HepG2 (cell line): Measurements from ENCODE around the gene GGA1.

Source experiments
- CREM ChIP-seq, 2 experiments: sonication (generic) in 1 of 2; formaldehyde crosslinking in 1 of 2; IDR thresholded peaks; 2 replicates each; pipeline versions ENCODE4 v1.4.0 to v1.6.1; 2016 to 2020; ENCODE audit warnings: antibody characterized with exemption in 1 of 2, mild to moderate bottlenecking in 1 of 2, missing genetic modification reagents in 1 of 2
- EP300 ChIP-seq, 3 experiments: sonication (generic) in 1 of 3; formaldehyde crosslinking in 1 of 3; IDR thresholded peaks; 2 replicates each; pipeline versions ENCODE4 v1.5.1 to v1.6.1; 2011 to 2020; ENCODE audit warnings: low read depth in 2 of 3, low read length in 2 of 3, borderline replicate concordance in 1 of 3, improper control_type of control experiment in 1 of 3, mild to moderate bottlenecking in 1 of 3, missing genetic modification reagents in 1 of 3, moderate library complexity in 1 of 3
- JDP2 ChIP-seq: sonication (generic); formaldehyde crosslinking; IDR thresholded peaks from 2 replicates; pipeline ENCODE4 v1.8.1; 2022; ENCODE audit warnings: missing genetic modification reagents, borderline replicate concordance
- NFIC ChIP-seq: IDR thresholded peaks from 2 replicates; pipeline ENCODE4 v1.6.1; 2012; ENCODE audit warnings: mild to moderate bottlenecking, low read length, inconsistent platforms
- POLR2AphosphoS2 ChIP-seq: IDR thresholded peaks from 2 replicates; pipeline ENCODE4 v1.6.1; 2011; ENCODE audit warnings: low read depth, low read length, improper control_type of control experiment
- SMC3 ChIP-seq: IDR thresholded peaks from 2 replicates; pipeline ENCODE4 v1.6.1; 2011; ENCODE audit warnings: low read length, improper control_type of control experiment
- TBL1XR1 ChIP-seq: fragments of 150-350 bp; IDR thresholded peaks from 2 replicates; pipeline ENCODE4 v1.6.1; 2014; ENCODE audit warnings: borderline replicate concordance, low read length; ENCODE audit not compliant: partially characterized antibody
- TF ChIP-seq, protein P1 (sequence below): sonication (generic); formaldehyde crosslinking; IDR thresholded peaks from 2 replicates; pipeline ENCODE4 v1.5.0; 2020; ENCODE audit warnings: mild to moderate bottlenecking, missing genetic modification reagents, moderate library complexity
- TF ChIP-seq, protein P2 (sequence below), 2 experiments: sonication (generic) in 1 of 2; formaldehyde crosslinking in 1 of 2; IDR thresholded peaks; 2 replicates each; pipeline versions ENCODE4 v1.5.1 to v1.6.1; 2011 to 2020; ENCODE audit warnings: borderline replicate concordance in 1 of 2, low read depth in 1 of 2, low read length in 1 of 2, mild to moderate bottlenecking in 1 of 2, missing genetic modification reagents in 1 of 2, moderate library complexity in 1 of 2
- TF ChIP-seq, protein P3 (sequence below): sonication (generic); formaldehyde crosslinking; IDR thresholded peaks from 2 replicates; pipeline ENCODE4 v1.4.0; 2020; ENCODE audit warnings: mild to moderate bottlenecking, missing genetic modification reagents, borderline replicate concordance
- TF ChIP-seq, protein P4 (sequence below): sonication (generic); formaldehyde crosslinking; IDR thresholded peaks from 2 replicates; pipeline ENCODE4 v1.4.0; 2020; ENCODE audit warnings: missing genetic modification reagents
- TF ChIP-seq, protein P5 (sequence below): sonication (generic); formaldehyde crosslinking; conservative IDR thresholded peaks from 2 replicates; pipeline ENCODE4 v1.4.0; 2020; ENCODE audit warnings: missing genetic modification reagents
- TF ChIP-seq, protein P6 (sequence below): sonication (generic); formaldehyde crosslinking; IDR thresholded peaks from 2 replicates; pipeline ENCODE4 v1.5.1; 2020; ENCODE audit warnings: mild to moderate bottlenecking, missing genetic modification reagents
- TF ChIP-seq, protein P7 (sequence below): sonication (generic); formaldehyde crosslinking; IDR thresholded peaks from 2 replicates; pipeline ENCODE4 v1.4.0; 2020; ENCODE audit warnings: low read depth, missing genetic modification reagents

DNA sequence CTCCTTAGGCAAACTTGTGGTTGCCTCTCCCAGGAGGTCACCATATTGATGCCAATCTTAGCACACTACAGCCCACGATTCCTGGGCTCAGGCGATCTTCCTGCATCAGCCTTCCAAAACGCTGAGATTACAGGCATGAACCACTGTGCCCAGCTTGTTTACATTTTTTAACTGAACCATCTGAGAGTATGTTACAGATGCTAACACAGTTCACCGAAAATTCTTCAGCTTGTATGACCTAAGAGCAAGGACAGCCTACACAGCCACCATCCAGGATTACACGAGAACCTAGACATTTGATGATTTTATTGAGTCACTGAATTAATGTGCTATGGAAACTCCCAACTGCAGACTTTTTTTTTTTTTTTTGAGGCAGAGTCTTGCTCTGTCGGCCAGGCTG is 61.0 kb downstream of the GGA1 start:
- no peak for TF ChIP-seq JDP2 (CRISPR knock-in tag)
- TF ChIP-seq, protein P1, sequence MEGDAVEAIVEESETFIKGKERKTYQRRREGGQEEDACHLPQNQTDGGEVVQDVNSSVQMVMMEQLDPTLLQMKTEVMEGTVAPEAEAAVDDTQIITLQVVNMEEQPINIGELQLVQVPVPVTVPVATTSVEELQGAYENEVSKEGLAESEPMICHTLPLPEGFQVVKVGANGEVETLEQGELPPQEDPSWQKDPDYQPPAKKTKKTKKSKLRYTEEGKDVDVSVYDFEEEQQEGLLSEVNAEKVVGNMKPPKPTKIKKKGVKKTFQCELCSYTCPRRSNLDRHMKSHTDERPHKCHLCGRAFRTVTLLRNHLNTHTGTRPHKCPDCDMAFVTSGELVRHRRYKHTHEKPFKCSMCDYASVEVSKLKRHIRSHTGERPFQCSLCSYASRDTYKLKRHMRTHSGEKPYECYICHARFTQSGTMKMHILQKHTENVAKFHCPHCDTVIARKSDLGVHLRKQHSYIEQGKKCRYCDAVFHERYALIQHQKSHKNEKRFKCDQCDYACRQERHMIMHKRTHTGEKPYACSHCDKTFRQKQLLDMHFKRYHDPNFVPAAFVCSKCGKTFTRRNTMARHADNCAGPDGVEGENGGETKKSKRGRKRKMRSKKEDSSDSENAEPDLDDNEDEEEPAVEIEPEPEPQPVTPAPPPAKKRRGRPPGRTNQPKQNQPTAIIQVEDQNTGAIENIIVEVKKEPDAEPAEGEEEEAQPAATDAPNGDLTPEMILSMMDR (CRISPR knock-in tag), result no peak
- TF ChIP-seq CREM (IDR thresholded peaks at IDR 0.05), result no peak
- no peak for TF ChIP-seq CREM (CRISPR knock-in tag; IDR thresholded peaks at IDR 0.05)
- TF ChIP-seq NFIC, result no peak
- no peak for TF ChIP-seq EP300 (IDR thresholded peaks at IDR 0.05; ENCODE audit: low read depth in 2 of 2, low read length in 2 of 2)
- no peak for TF ChIP-seq EP300 (CRISPR knock-in tag; IDR thresholded peaks at IDR 0.05; ENCODE audit: borderline replicate concordance)
- TF ChIP-seq, protein P2, sequence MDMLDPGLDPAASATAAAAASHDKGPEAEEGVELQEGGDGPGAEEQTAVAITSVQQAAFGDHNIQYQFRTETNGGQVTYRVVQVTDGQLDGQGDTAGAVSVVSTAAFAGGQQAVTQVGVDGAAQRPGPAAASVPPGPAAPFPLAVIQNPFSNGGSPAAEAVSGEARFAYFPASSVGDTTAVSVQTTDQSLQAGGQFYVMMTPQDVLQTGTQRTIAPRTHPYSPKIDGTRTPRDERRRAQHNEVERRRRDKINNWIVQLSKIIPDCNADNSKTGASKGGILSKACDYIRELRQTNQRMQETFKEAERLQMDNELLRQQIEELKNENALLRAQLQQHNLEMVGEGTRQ (IDR thresholded peaks at IDR 0.05; ENCODE audit: low read depth, low read length), result no peak
- TF ChIP-seq, protein P2 (CRISPR knock-in tag; IDR thresholded peaks at IDR 0.05; ENCODE audit: borderline replicate concordance), result no peak
- TF ChIP-seq, protein P3, sequence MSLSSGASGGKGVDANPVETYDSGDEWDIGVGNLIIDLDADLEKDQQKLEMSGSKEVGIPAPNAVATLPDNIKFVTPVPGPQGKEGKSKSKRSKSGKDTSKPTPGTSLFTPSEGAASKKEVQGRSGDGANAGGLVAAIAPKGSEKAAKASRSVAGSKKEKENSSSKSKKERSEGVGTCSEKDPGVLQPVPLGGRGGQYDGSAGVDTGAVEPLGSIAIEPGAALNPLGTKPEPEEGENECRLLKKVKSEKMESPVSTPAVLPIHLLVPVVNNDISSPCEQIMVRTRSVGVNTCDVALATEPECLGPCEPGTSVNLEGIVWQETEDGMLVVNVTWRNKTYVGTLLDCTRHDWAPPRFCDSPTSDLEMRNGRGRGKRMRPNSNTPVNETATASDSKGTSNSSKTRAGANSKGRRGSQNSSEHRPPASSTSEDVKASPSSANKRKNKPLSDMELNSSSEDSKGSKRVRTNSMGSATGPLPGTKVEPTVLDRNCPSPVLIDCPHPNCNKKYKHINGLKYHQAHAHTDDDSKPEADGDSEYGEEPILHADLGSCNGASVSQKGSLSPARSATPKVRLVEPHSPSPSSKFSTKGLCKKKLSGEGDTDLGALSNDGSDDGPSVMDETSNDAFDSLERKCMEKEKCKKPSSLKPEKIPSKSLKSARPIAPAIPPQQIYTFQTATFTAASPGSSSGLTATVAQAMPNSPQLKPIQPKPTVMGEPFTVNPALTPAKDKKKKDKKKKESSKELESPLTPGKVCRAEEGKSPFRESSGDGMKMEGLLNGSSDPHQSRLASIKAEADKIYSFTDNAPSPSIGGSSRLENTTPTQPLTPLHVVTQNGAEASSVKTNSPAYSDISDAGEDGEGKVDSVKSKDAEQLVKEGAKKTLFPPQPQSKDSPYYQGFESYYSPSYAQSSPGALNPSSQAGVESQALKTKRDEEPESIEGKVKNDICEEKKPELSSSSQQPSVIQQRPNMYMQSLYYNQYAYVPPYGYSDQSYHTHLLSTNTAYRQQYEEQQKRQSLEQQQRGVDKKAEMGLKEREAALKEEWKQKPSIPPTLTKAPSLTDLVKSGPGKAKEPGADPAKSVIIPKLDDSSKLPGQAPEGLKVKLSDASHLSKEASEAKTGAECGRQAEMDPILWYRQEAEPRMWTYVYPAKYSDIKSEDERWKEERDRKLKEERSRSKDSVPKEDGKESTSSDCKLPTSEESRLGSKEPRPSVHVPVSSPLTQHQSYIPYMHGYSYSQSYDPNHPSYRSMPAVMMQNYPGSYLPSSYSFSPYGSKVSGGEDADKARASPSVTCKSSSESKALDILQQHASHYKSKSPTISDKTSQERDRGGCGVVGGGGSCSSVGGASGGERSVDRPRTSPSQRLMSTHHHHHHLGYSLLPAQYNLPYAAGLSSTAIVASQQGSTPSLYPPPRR, result no peak
- TF ChIP-seq, protein P4, sequence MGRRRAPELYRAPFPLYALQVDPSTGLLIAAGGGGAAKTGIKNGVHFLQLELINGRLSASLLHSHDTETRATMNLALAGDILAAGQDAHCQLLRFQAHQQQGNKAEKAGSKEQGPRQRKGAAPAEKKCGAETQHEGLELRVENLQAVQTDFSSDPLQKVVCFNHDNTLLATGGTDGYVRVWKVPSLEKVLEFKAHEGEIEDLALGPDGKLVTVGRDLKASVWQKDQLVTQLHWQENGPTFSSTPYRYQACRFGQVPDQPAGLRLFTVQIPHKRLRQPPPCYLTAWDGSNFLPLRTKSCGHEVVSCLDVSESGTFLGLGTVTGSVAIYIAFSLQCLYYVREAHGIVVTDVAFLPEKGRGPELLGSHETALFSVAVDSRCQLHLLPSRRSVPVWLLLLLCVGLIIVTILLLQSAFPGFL (CRISPR knock-in tag), result no peak
- no peak for TF ChIP-seq TBL1XR1
- TF ChIP-seq SMC3, result no peak
- TF ChIP-seq, protein P5, sequence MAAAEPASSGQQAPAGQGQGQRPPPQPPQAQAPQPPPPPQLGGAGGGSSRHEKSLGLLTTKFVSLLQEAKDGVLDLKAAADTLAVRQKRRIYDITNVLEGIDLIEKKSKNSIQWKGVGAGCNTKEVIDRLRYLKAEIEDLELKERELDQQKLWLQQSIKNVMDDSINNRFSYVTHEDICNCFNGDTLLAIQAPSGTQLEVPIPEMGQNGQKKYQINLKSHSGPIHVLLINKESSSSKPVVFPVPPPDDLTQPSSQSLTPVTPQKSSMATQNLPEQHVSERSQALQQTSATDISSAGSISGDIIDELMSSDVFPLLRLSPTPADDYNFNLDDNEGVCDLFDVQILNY, result no peak
- TF ChIP-seq POLR2AphosphoS2, result no peak
- TF ChIP-seq, protein P6, sequence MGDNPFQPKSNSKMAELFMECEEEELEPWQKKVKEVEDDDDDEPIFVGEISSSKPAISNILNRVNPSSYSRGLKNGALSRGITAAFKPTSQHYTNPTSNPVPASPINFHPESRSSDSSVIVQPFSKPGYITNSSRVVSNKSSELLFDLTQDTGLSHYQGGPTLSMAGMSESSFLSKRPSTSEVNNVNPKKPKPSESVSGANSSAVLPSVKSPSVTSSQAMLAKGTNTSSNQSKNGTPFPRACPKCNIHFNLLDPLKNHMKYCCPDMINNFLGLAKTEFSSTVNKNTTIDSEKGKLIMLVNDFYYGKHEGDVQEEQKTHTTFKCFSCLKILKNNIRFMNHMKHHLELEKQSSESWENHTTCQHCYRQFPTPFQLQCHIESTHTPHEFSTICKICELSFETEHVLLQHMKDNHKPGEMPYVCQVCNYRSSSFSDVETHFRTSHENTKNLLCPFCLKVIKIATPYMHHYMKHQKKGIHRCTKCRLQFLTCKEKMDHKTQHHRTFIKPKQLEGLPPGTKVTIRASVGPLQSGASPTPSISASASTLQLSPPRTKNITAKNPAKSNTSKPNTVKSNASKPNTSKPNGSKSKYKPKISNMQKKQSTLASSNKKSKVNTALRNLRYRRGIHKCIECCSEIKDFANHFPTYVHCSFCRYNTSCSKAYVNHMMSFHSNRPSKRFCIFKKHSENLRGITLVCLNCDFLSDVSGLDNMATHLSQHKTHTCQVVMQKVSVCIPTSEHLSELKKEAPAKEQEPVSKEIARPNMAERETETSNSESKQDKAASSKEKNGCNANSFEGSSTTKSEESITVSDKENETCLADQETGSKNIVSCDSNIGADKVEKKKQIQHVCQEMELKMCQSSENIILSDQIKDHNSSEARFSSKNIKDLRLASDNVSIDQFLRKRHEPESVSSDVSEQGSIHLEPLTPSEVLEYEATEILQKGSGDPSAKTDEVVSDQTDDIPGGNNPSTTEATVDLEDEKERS (CRISPR knock-in tag), result no peak
- TF ChIP-seq, protein P7, sequence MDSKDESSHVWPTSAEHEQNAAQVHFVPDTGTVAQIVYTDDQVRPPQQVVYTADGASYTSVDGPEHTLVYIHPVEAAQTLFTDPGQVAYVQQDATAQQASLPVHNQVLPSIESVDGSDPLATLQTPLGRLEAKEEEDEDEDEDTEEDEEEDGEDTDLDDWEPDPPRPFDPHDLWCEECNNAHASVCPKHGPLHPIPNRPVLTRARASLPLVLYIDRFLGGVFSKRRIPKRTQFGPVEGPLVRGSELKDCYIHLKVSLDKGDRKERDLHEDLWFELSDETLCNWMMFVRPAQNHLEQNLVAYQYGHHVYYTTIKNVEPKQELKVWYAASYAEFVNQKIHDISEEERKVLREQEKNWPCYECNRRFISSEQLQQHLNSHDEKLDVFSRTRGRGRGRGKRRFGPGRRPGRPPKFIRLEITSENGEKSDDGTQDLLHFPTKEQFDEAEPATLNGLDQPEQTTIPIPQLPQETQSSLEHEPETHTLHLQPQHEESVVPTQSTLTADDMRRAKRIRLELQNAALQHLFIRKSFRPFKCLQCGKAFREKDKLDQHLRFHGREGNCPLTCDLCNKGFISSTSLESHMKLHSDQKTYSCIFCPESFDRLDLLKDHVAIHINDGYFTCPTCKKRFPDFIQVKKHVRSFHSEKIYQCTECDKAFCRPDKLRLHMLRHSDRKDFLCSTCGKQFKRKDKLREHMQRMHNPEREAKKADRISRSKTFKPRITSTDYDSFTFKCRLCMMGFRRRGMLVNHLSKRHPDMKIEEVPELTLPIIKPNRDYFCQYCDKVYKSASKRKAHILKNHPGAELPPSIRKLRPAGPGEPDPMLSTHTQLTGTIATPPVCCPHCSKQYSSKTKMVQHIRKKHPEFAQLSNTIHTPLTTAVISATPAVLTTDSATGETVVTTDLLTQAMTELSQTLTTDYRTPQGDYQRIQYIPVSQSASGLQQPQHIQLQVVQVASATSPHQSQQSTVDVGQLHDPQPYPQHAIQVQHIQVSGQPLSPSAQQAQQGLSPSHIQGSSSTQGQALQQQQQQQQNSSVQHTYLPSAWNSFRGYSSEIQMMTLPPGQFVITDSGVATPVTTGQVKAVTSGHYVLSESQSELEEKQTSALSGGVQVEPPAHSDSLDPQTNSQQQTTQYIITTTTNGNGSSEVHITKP (CRISPR knock-in tag), result no peak
